ENCODE measurements around the gene PTPRB.
A peak's percentile ranks its signal among the peaks of the same experiment; 100 is the strongest.

PTPRB gene

GRCh38 chr12:70583251-70583650, 54.0 kb downstream of the PTPRB start:
- no peak for DNase-seq (ENCODE audit: low read depth)
- TF ChIP-seq CTCF (IDR thresholded peaks at IDR 0.05; ENCODE audit: low read depth, low read length) (no peak), MYC (IDR thresholded peaks at IDR 0.05; ENCODE audit: low read depth, low read length) (no peak), POLR2A (IDR thresholded peaks at IDR 0.05; ENCODE audit: extremely low read depth, insufficient read length) (no peak), MAX (IDR thresholded peaks at IDR 0.05; ENCODE audit: low read depth, low read length) (no peak)
- no peak overlapping the region for H3K4me3 ChIP-seq (ENCODE audit: low read depth, low read length)

- H3K4me3 ChIP-seq (ENCODE audit: low read depth, low read length) = no peak overlapping the region
- TF ChIP-seq CTCF (IDR thresholded peaks at IDR 0.05; ENCODE audit: low read depth, low read length) (no peak), POLR2A (IDR thresholded peaks at IDR 0.05; ENCODE audit: extremely low read depth, insufficient read length) (no peak), MYC (IDR thresholded peaks at IDR 0.05; ENCODE audit: low read depth, low read length) (no peak), MAX (IDR thresholded peaks at IDR 0.05; ENCODE audit: low read depth, low read length) (no peak)
- no peak for DNase-seq (ENCODE audit: low read depth)
Observed at GRCh38 chr12:70581208-70581607, 56.0 kb downstream of the PTPRB start.

- TF ChIP-seq CTCF (IDR thresholded peaks at IDR 0.05; ENCODE audit: low read depth, low read length) = no peak
- no peak for TF ChIP-seq MAX (IDR thresholded peaks at IDR 0.05; ENCODE audit: low read depth, low read length)
- TF ChIP-seq MYC (IDR thresholded peaks at IDR 0.05; ENCODE audit: low read depth, low read length) = no peak
- TF ChIP-seq POLR2A (IDR thresholded peaks at IDR 0.05; ENCODE audit: extremely low read depth, insufficient read length) = no peak
- no peak for DNase-seq (ENCODE audit: low read depth)
- H3K4me3 ChIP-seq (ENCODE audit: low read depth, low read length) = no peak overlapping the region
Observed at GRCh38 chr12:70577283-70577634, 60.0 kb downstream of the PTPRB start.

GRCh38 chr12:70576341-70577282, 60.6 kb downstream of the PTPRB start:
- no peak overlapping the region for H3K4me3 ChIP-seq (ENCODE audit: low read depth, low read length)
- peak; percentile 60 for TF ChIP-seq CTCF (IDR thresholded peaks at IDR 0.05; ENCODE audit: low read depth, low read length)
- no peak for TF ChIP-seq MYC (IDR thresholded peaks at IDR 0.05; ENCODE audit: low read depth, low read length)
- TF ChIP-seq MAX (IDR thresholded peaks at IDR 0.05; ENCODE audit: low read depth, low read length) = no peak
- no peak for TF ChIP-seq POLR2A (IDR thresholded peaks at IDR 0.05; ENCODE audit: extremely low read depth, insufficient read length)
- DNase-seq (ENCODE audit: low read depth) = peak; percentile 65

GRCh38 chr12:70571705-70572268, 65.4 kb downstream of the PTPRB start:
- H3K4me3 ChIP-seq (ENCODE audit: low read depth, low read length) = no peak overlapping the region
- no peak for DNase-seq (ENCODE audit: low read depth)
- no peak for TF ChIP-seq POLR2A (IDR thresholded peaks at IDR 0.05; ENCODE audit: extremely low read depth, insufficient read length)
- TF ChIP-seq MYC (IDR thresholded peaks at IDR 0.05; ENCODE audit: low read depth, low read length) = no peak
- no peak for TF ChIP-seq MAX (IDR thresholded peaks at IDR 0.05; ENCODE audit: low read depth, low read length)
- no peak for TF ChIP-seq CTCF (IDR thresholded peaks at IDR 0.05; ENCODE audit: low read depth, low read length)
